Measurements from ENCODE around the gene NYAP2.

NYAP2 gene

DNA sequence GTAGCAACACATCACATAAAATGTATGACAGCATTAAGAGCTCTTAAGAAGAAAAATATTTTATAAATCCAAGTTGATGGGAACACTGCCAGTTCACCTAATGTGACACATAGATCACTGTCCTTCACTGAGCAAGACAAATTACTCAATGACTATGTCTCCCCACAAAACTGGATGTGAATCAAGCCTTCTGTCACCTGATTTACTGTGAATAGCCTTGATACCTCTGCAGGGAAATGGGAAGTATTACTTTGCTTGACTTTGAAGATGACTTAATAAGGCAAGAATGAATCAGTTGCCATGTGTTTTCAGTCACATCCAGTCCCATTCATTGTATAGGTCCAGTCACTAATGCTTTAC, 94.6 kb downstream of the NYAP2 start:
- no peaks in the 10 kb centered on the region for H3K36me3 ChIP-seq (ENCODE audit: insufficient read depth, insufficient read length, low read length)
- no peak for DNase-seq (ENCODE audit: low read depth, low spot score)
- TF ChIP-seq YY1 (IDR thresholded peaks at IDR 0.05; ENCODE audit: insufficient read depth, insufficient read length) (no peak), SUZ12 (IDR thresholded peaks at IDR 0.05; ENCODE audit: extremely low read depth, insufficient read depth, insufficient read length) (no peak), ZNF274 (IDR thresholded peaks at IDR 0.05; ENCODE audit: low read depth, low read length) (no peak)
- no peak overlapping the region for H3K9ac ChIP-seq (ENCODE audit: insufficient read length, low read depth)
- no peaks in the 10 kb centered on the region for H3K4me1 ChIP-seq (ENCODE audit: insufficient read depth, insufficient read length)
- H3K4me3 ChIP-seq (ENCODE audit: insufficient read length, low read depth), result no peak overlapping the region
- H3K9me3 ChIP-seq (ENCODE audit: insufficient read depth, low read length), result no peaks in the 10 kb centered on the region
- no peaks in the 10 kb centered on the region for H3K27me3 ChIP-seq (ENCODE audit: insufficient read depth, insufficient read length)

DNA sequence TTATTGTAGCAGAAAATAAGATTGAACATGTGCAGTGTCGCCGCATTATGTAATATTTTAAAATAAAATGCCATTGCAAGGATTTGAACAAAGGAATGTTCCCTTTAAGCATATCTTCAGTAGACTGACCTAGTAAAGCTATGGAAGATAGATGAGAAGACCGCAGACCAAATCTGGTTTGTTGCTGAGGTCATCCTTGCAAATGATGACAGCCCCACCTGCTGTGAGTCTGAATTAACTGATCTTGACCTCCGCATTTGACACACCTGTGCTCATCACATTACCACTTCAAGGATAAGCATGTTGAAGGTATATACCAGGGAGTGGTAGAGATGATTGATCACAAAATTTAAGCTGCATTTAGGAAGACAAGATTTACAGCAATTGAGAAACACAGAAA, 96.2 kb downstream of the NYAP2 start:
- no peak for DNase-seq (ENCODE audit: low read depth, low spot score)
- no peak overlapping the region for H3K4me3 ChIP-seq (ENCODE audit: insufficient read length, low read depth)
- H3K4me1 ChIP-seq (ENCODE audit: insufficient read depth, insufficient read length), result no peaks in the 10 kb centered on the region
- TF ChIP-seq ZNF274 (IDR thresholded peaks at IDR 0.05; ENCODE audit: low read depth, low read length) (no peak), YY1 (IDR thresholded peaks at IDR 0.05; ENCODE audit: insufficient read depth, insufficient read length) (no peak), SUZ12 (IDR thresholded peaks at IDR 0.05; ENCODE audit: extremely low read depth, insufficient read depth, insufficient read length) (no peak)
- no peaks in the 10 kb centered on the region for H3K27me3 ChIP-seq (ENCODE audit: insufficient read depth, insufficient read length)
- H3K9ac ChIP-seq (ENCODE audit: insufficient read length, low read depth), result no peak overlapping the region
- H3K36me3 ChIP-seq (ENCODE audit: insufficient read depth, insufficient read length, low read length), result no peaks in the 10 kb centered on the region
- H3K9me3 ChIP-seq (ENCODE audit: insufficient read depth, low read length), result no peaks in the 10 kb centered on the region

DNA sequence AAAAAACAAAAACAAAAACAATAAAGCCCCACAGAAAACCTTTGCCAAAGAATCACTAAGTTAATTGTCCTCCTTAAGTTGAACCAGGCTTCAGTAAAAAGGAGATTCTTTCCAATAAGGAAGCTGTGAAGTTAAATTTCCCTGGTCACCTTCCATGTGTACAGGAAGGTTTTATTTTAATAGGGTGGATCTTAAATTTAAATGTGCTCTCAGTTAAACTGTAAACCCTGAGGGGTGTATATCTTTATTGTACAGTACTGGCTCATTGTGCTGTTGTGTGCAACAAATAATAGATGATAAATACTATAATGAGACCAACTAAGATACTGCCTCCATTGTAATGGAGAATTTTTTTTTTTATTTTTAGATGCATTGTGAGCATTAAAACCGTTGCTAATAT, 97.1 kb downstream of the NYAP2 start:
- Histone ChIP-seq H3K36me3 (ENCODE audit: insufficient read depth, insufficient read length, low read length) (no peaks in the 10 kb centered on the region), H3K9ac (ENCODE audit: insufficient read length, low read depth) (no peak overlapping the region), H3K4me3 (ENCODE audit: insufficient read length, low read depth) (no peak overlapping the region), H3K9me3 (ENCODE audit: insufficient read depth, low read length) (no peaks in the 10 kb centered on the region), H3K4me1 (ENCODE audit: insufficient read depth, insufficient read length) (no peaks in the 10 kb centered on the region), H3K27me3 (ENCODE audit: insufficient read depth, insufficient read length) (no peaks in the 10 kb centered on the region)
- TF ChIP-seq ZNF274 (IDR thresholded peaks at IDR 0.05; ENCODE audit: low read depth, low read length), result no peak
- no peak for TF ChIP-seq SUZ12 (IDR thresholded peaks at IDR 0.05; ENCODE audit: extremely low read depth, insufficient read depth, insufficient read length)
- TF ChIP-seq YY1 (IDR thresholded peaks at IDR 0.05; ENCODE audit: insufficient read depth, insufficient read length), result no peak
- DNase-seq (ENCODE audit: low read depth, low spot score), result no peak

DNA sequence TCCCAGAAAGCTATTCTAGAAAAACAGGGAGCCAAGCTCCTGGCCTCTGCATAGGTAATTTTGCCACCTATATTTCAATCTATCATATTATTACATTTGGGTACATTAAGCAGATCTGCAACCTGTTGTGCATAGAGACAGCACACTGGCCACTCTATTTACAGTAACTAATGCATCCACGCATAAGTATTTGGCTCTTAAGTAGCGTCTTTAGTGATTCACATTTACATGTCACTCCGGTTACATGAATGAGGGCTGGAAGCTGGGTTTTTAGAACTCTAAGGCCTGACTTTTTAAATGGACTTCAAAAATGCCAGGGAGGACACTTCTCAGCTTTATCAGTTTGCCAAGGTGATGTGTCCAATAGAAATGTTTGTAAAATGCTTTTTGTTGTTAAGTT, 97.7 kb downstream of the NYAP2 start:
- DNase-seq (ENCODE audit: low read depth, low spot score), result peak; percentile 13
- Histone ChIP-seq H3K9me3 (ENCODE audit: insufficient read depth, low read length) (no peaks in the 10 kb centered on the region), H3K27me3 (ENCODE audit: insufficient read depth, insufficient read length) (no peaks in the 10 kb centered on the region), H3K9ac (ENCODE audit: insufficient read length, low read depth) (no peak overlapping the region), H3K36me3 (ENCODE audit: insufficient read depth, insufficient read length, low read length) (no peaks in the 10 kb centered on the region), H3K4me3 (ENCODE audit: insufficient read length, low read depth) (no peak overlapping the region), H3K4me1 (ENCODE audit: insufficient read depth, insufficient read length) (no peaks in the 10 kb centered on the region)
- TF ChIP-seq SUZ12 (IDR thresholded peaks at IDR 0.05; ENCODE audit: extremely low read depth, insufficient read depth, insufficient read length) (no peak), ZNF274 (IDR thresholded peaks at IDR 0.05; ENCODE audit: low read depth, low read length) (no peak), YY1 (IDR thresholded peaks at IDR 0.05; ENCODE audit: insufficient read depth, insufficient read length) (no peak)

DNA sequence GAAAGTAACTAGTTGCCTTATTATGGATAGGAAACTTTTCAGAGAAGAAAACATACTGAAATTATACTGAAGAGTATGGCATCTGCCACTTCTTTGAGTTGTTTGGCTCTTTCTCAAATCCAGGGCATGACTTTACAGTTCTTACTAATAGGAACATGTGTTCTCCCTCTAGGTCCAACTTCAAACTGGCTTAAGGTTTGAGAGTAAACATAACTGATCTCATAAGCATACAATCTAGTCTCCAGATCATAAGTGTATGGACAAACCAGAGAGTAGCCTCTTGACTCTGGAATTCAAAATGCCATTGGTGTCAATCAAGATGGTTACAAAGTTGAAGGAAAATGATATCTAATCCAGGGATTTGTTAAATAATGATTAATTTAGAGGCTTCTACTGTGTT, 101.5 kb downstream of the NYAP2 start:
- H3K27me3 ChIP-seq (ENCODE audit: insufficient read depth, insufficient read length), result no peaks in the 10 kb centered on the region
- H3K4me1 ChIP-seq (ENCODE audit: insufficient read depth, insufficient read length), result no peaks in the 10 kb centered on the region
- H3K36me3 ChIP-seq (ENCODE audit: insufficient read depth, insufficient read length, low read length), result no peaks in the 10 kb centered on the region
- no peak overlapping the region for H3K9ac ChIP-seq (ENCODE audit: insufficient read length, low read depth)
- TF ChIP-seq YY1 (IDR thresholded peaks at IDR 0.05; ENCODE audit: insufficient read depth, insufficient read length), result no peak
- TF ChIP-seq ZNF274 (IDR thresholded peaks at IDR 0.05; ENCODE audit: low read depth, low read length), result no peak
- no peak for TF ChIP-seq SUZ12 (IDR thresholded peaks at IDR 0.05; ENCODE audit: extremely low read depth, insufficient read depth, insufficient read length)
- H3K4me3 ChIP-seq (ENCODE audit: insufficient read length, low read depth), result no peak overlapping the region
- DNase-seq (ENCODE audit: low read depth, low spot score), result no peak
- no peaks in the 10 kb centered on the region for H3K9me3 ChIP-seq (ENCODE audit: insufficient read depth, low read length)

DNA sequence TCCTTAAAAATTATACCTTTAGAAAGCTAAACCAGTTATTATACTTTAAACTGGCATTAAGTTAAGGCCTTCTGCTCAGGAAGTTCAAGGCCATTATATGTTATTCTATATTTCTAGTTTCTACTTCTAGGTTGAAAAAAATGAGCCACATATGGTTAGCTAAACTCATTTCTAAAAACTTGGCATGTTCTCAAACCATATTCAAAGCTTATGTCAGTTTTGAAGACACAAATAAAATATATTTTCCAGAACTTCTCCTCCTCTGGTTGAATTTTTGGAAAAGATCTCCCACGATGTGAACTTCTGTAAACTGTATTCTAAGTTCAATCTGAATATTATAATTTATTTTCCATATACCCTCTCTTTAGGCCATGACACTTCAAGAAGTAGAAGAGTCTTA, 103.5 kb downstream of the NYAP2 start:
- Histone ChIP-seq H3K9ac (ENCODE audit: insufficient read length, low read depth) (no peak overlapping the region), H3K4me3 (ENCODE audit: insufficient read length, low read depth) (no peak overlapping the region), H3K9me3 (ENCODE audit: insufficient read depth, low read length) (no peaks in the 10 kb centered on the region), H3K27me3 (ENCODE audit: insufficient read depth, insufficient read length) (no peaks in the 10 kb centered on the region), H3K36me3 (ENCODE audit: insufficient read depth, insufficient read length, low read length) (no peaks in the 10 kb centered on the region), H3K4me1 (ENCODE audit: insufficient read depth, insufficient read length) (no peaks in the 10 kb centered on the region)
- no peak for DNase-seq (ENCODE audit: low read depth, low spot score)
- no peak for TF ChIP-seq SUZ12 (IDR thresholded peaks at IDR 0.05; ENCODE audit: extremely low read depth, insufficient read depth, insufficient read length)

DNA sequence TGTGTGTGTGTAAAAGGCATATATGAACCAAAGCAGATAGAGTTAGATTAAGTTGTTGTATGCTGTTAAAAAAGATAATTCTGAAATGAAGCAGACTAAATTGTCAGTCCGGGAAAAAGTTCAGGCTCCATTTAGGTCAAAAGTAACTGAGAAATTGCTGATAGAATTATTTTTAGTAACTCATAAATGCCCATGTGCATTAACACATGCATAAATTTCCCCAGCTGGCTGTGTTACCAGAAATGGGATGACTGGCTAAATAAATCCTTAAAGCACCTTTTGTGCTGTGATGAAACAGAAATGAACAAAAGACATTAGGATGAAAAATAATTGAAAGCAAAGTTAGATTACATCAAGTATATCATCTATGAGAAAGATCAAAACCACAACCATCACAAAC, 111.3 kb downstream of the NYAP2 start:
- Histone ChIP-seq H3K4me1 (ENCODE audit: insufficient read depth, insufficient read length) (no peaks in the 10 kb centered on the region), H3K4me3 (ENCODE audit: insufficient read length, low read depth) (no peak overlapping the region)
- no peak for TF ChIP-seq SUZ12 (IDR thresholded peaks at IDR 0.05; ENCODE audit: extremely low read depth, insufficient read depth, insufficient read length)
- TF ChIP-seq YY1 (IDR thresholded peaks at IDR 0.05; ENCODE audit: insufficient read depth, insufficient read length), result no peak
- TF ChIP-seq ZNF274 (IDR thresholded peaks at IDR 0.05; ENCODE audit: low read depth, low read length), result no peak

DNA sequence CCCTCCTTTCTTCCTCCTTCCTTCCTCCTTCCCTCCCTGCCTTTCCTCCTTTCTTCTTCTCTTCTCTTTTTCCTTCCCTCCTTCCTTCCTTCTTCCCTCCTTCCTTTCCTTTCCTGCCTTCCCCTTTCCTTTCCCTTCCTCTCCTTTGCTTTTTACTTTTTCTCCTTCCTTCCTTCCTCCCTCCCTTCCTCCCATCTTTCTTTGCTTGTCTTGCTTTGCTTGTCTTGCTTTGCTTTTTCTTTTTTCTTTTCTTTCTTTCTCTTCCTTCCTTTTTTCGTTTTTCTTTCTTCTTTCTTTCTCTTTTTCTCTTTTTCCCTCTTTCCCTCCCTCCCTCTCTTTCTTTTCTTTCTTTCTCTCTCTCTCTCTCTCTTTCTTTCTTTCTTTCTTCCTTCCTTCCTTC, 113.0 kb downstream of the NYAP2 start:
- Histone ChIP-seq H3K9ac (ENCODE audit: insufficient read length, low read depth) (no peak overlapping the region), H3K4me3 (ENCODE audit: insufficient read length, low read depth) (no peak overlapping the region), H3K4me1 (ENCODE audit: insufficient read depth, insufficient read length) (no peaks in the 10 kb centered on the region), H3K9me3 (ENCODE audit: insufficient read depth, low read length) (no peaks in the 10 kb centered on the region), H3K27me3 (ENCODE audit: insufficient read depth, insufficient read length) (no peaks in the 10 kb centered on the region), H3K36me3 (ENCODE audit: insufficient read depth, insufficient read length, low read length) (no peaks in the 10 kb centered on the region)
- no peak for DNase-seq (ENCODE audit: low read depth, low spot score)
- TF ChIP-seq SUZ12 (IDR thresholded peaks at IDR 0.05; ENCODE audit: extremely low read depth, insufficient read depth, insufficient read length) (no peak), YY1 (IDR thresholded peaks at IDR 0.05; ENCODE audit: insufficient read depth, insufficient read length) (no peak), ZNF274 (IDR thresholded peaks at IDR 0.05; ENCODE audit: low read depth, low read length) (no peak)

More for the DNA sequence above, 111.3 kb downstream of the NYAP2 start:
- Histone ChIP-seq H3K9ac (ENCODE audit: insufficient read length, low read depth) (no peak overlapping the region), H3K27me3 (ENCODE audit: insufficient read depth, insufficient read length) (no peaks in the 10 kb centered on the region), H3K36me3 (ENCODE audit: insufficient read depth, insufficient read length, low read length) (no peaks in the 10 kb centered on the region), H3K9me3 (ENCODE audit: insufficient read depth, low read length) (no peaks in the 10 kb centered on the region)
- DNase-seq (ENCODE audit: low read depth, low spot score), result no peak

Data from NT2/D1 (cell line).